ENCODE measurements around the gene IL20.

Gene IL20

GRCh38 chr1:206864939-206865671 is at the start of gene IL20:
IL20 (plus strand) TSS chr1:206865623; CDS start chr1:206865853, 230 bp downstream.
- DNase-seq (ENCODE audit: low read depth): peak; percentile 75

DNA sequence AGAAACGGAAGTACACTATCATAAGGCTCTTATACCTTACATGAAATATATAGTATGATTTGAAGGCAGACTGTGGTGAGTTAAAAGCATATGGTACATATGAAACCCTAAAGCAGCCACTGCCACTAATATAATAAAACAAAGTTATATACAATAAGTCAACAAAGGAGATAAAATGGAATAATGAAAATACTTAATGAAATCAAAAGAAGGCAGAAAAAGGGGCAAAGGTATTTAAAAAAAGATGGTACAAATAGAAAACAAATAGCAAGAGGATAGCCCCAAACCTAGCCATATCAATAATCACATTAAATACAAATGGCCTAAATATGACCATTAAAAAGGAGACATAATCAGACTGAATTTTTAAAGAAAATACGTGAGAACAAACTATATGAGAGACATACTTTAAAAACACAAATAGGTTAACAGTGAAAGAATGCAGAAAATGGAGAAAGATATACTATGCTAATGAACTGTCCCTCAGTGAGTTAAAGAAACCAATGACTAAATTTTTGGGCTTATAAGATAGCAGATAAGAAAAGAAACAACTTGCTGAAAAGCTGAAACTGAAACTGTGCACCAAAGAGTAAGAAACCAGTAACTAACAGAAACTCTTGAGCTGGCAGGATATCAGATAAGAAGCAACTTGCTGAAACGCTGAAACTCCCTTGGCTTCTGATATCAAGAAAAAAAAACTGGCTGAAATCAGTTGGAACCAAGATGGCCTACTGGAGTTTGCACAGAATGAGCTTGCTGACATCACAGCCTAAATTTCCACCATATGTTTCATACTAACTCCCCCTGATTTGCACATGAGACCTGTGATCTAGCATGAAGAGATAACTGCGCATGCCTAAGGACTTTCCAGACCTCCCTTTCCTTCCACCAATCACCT is 48.8 kb upstream of the IL20 start:
- DNase-seq (ENCODE audit: low read depth): no peak

GRCh38 chr1:206821493-206821892 is 43.9 kb upstream of the IL20 start:
- no peak for DNase-seq (ENCODE audit: low read depth)

- no peak for DNase-seq (ENCODE audit: low read depth)
These were observed 41.7 kb upstream of the IL20 start for GRCh38 chr1:206823727-206824126.

- no peak for DNase-seq (ENCODE audit: low read depth)
These were observed 41.1 kb upstream of the IL20 start for GRCh38 chr1:206824331-206824730.

DNA sequence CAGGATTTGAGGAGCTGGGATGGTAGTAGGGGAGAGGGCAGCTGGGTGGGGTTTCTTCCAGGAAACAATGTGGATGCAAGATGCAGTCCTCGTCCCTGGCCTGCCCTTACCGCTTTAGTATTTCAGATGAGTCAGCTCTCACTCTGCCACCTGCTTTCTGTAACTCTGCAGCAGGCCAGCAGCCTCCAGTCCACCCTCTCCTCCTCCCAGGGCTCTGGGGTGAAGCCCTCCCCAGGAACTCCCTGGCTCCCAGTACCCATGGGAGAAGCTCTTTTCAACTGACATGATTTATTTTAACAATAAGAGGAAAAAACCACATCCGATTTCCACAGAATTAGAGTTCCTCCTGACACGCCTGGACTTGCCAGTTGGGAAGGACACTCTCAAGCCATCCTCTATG is 39.0 kb upstream of the IL20 start:
- no peak for DNase-seq (ENCODE audit: low read depth)

DNA sequence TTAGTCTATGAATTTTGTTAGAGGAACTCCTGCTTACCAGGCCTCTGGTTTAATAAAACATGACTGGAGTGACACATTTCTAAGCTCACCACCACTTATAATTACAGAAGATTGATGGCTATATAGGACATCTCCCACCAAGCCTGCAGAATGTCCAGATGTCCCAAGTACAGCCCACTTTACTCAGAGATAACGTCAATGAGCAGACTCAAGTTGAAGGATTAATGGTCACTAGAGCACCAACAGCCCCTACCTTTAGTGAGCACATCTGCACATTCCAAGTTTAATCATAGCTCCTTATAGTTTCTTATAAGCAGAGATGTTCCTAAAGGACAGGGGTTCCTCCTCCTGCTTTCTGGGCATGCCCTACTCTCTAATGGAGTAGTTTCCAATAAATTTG is 37.4 kb upstream of the IL20 start:
- no peak for DNase-seq (ENCODE audit: low read depth)

DNA sequence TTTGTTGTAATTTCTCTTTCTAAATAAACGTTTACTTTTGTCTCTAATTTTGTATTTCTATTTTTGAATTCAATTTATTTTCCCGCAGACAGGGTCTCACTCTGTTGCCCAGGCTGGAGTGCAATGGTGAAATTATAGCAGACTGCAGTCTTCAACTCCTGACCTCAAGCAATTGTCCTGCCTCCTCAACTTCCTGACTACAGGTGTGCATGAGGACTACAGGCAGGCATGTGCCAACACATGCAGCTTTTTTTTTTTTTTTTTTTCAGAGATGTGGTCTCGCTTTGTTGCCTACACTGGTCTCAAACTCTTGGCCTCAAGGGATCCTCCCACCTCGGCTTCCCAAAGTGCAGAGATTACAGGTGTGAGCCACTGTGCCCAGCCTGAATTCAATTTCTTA is 36.7 kb upstream of the IL20 start:
- no peak for DNase-seq (ENCODE audit: low read depth)

DNA sequence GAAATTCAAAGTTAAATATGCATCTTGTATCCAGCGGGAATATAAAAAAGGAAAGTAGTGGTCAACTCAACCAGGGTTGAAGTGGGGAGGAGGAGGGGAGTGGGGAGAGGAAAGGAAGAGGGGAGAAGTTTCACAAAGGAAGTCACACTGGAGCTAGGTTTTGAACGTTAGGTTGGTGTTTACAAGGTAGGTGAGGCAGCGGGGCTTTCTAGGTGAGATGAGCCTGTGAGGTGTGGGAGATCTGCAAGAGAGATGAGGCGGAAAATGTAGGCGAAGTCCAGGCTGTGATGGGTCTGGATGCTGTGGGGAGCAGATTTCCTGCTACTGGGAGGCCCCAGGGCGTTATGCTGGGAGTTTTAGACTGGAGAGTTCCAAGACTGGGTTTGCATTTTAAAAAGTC is 36.1 kb upstream of the IL20 start:
- no peak for DNase-seq (ENCODE audit: low read depth)

DNA sequence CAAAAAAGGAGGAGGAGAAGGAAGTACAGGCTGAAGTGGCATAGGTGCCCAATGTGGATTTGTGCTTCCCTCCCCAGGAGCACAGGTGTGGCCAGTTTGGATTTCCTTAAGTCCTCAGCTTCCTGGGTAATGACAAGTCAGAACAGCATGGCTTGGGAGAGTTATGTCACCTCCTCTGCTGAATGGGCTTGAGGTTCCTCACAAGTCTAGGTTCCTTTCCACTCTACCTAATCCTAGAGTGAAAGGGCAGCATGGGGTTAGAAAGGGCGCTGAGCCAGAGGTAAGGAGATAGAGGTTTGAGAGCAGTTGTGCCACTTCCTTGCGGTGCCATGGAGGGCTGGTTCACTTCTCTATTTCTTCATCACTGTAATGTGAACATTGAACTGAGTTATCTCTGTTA is 35.5 kb upstream of the IL20 start:
- DNase-seq (ENCODE audit: low read depth): no peak

DNA sequence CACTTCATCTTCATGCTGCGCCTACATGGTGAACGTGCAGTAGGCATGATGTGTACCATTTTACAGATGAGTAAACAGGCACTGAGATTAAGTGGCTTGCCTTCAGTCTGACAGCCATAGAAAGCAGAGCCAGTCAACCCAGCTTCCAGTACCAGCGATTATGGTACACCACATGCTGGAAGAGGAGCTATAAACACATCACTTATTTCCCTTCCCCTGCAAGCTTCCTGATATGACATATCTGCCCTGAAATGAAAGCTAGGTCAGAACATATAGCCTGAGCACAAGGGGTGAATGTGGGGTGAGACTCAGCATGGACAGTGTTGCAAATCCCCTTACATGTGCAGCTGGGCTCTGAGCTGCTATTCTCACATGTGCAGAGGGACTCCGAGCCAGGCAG is 33.8 kb upstream of the IL20 start:
- DNase-seq (ENCODE audit: low read depth): no peak

DNA sequence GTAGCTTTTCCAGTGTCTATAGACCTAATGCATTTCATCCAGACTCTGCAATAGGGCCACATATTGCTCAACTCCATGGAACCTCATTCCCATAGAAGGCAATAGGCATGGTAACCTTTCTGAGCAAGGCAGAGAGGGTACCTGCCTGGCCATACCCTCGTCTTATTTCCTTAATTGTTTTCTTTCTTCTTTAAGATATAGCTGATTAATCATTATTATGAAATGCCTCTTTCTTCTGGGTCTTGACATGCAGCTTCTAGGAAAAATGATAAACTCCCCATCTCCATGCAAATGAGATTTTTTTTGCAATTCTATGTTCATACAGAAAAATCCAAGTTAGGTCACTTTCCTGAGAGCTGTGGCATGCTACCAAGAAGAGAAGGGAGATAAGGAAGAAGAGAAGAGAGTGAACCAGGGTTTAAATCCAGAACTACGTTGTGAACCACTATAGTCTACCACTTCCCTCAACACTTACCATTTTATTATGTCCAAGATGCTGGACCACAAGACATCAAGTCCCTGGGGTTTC is 33.0 kb upstream of the IL20 start:
- no peak for DNase-seq (ENCODE audit: low read depth)

- no peak for DNase-seq (ENCODE audit: low read depth)
These were observed 32.2 kb upstream of the IL20 start for GRCh38 chr1:206833106-206833680.

GRCh38 chr1:206833801-206834200 is 31.6 kb upstream of the IL20 start:
- DNase-seq (ENCODE audit: low read depth): no peak

DNA sequence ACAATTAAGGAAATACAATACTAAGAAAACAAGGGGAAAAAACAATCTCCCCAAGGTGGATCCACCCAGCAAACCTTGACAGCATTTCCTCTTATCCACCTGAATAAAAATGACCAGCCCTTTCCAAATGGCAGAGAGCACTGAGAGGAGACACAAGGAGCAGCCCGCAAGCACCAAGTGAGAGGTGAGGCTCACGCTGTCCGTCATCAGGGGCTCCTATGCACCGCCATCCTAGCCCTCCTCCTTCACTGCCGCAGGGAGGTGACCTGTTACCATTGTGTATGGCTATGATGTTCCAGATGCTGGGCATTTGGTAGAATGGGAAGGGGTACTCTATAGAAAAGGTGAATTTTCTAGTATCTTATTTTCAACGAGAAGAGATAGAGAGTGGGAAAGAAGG is 31.2 kb upstream of the IL20 start:
- no peak for DNase-seq (ENCODE audit: low read depth)

GRCh38 chr1:206834711-206835110 is 30.7 kb upstream of the IL20 start:
- no peak for DNase-seq (ENCODE audit: low read depth)

DNA sequence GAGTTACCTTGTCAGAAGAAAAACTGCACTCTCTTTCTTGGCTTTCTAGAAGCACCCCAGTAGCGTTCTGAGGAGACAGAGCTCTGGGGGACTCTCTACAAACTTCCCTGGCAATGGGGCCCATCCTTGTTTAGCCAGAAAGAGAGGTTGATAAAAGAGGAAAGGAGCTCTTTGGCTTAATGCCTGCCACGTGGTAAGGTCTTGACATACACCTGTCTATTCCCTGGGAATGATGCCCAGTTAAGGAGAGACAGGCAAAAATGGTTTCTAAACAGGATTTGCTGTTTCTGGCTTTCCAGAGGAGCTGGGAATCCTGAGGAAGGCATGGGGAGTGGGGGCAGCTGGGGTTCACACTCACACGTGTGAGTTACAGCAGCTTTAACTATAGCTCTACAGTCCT is 30.2 kb upstream of the IL20 start:
- DNase-seq (ENCODE audit: low read depth): no peak

DNA sequence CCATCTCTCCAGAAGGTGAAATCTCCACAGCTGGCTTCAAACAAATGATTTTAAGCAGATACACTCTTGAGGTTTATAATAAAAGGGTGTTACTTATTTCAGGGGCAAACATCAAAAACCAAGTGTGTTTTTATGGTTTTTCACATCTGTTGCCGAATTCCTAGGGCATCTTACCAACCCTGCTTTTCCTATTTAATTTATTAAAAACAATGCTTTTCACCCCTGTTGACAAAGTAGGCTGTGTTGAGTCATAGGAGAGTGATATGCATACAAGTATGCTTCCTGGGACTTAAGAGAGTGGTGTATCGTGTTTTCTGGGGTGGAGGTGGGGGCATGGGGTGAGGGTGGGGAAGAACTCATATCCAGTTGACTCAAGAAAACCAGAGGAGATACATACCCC is 29.3 kb upstream of the IL20 start:
- no peak for DNase-seq (ENCODE audit: low read depth)

GRCh38 chr1:206839006-206839560 is 26.3 kb upstream of the IL20 start:
- DNase-seq (ENCODE audit: low read depth): no peak

DNA sequence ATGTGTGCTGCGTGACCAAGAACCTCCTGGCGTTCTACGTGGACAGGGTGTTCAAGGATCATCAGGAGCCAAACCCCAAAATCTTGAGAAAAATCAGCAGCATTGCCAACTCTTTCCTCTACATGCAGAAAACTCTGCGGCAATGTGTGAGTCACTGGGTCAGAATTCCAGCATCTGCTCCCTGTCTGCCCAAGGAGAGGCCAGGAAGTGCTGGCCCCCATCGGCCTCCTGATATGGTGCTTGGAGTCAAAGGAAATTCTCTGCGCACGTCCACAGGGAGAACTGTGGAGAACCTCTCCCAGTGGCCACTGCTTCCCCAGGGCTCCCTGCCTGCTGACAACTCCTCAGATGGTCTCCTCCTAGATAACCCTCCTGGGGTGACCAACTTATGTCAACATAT is 25.6 kb upstream of the IL20 start:
- DNase-seq (ENCODE audit: low read depth): no peak

DNA sequence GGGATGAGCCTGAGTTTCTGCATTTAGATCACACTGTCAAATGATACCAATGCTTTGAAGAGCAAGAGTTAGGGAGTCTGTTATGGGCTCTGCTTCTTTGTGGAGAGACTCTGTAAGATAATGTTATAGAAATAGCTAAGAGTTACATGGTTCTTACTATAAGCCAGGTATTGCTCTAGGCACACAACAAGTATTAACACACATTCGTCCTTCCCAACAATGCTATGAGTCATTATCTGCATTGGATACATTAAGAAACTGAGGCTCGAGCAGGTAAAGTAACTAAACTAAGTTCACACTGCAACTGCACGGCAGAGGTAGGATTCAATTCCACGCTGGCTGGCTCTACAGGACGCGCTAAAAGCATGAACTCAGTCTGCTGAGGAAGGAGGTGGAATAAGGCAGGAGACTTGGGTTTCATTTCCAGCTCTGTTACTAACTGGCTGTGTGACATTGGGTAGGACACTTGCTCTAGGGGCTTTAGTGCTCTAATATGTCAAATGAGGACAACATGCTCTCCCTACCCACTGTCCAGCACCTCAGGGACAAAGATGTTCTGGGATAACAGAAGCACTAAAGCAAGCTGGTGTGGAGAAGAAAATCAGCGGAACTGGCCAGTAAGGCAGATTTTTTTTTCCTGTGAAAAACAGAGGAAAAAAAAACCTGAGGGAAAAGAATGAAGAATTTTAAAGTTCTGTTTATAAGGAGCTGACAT is 23.7 kb upstream of the IL20 start:
- DNase-seq (ENCODE audit: low read depth): no peak

- DNase-seq (ENCODE audit: low read depth): no peak
These were observed 22.6 kb upstream of the IL20 start for GRCh38 chr1:206842854-206843253.
